Suprapubic skin (tissue), 4 donors: ENCODE results near the gene SPATC1L. TPM values are rescaled to one million over a fixed set of nuclear protein-coding genes. Genes with fewer than 3 reads are reported as not detected.

Experiments
- DNase-seq, 2 donors: peaks; one replicate each; pipeline ENCODE4 v3.0.0-alpha.2; 2019; ENCODE audit warnings: low spot score in 2 of 2
- H3K27ac ChIP-seq: fragments of 200-600 bp; sonication (generic); one replicate; pipeline ENCODE4 v1.5.1; 2019
- H3K27me3 ChIP-seq: fragments of 200-600 bp; sonication (generic); one replicate; pipeline ENCODE4 v1.5.1; 2019
- H3K36me3 ChIP-seq: fragments of 200-600 bp; sonication (generic); one replicate; pipeline ENCODE4 v1.5.1; 2019
- H3K4me1 ChIP-seq: fragments of 200-600 bp; sonication (generic); one replicate; pipeline ENCODE4 v1.5.1; 2019
- H3K4me3 ChIP-seq: fragments of 200-600 bp; sonication (generic); one replicate; pipeline ENCODE4 v1.5.1; 2019; ENCODE audit warnings: mild to moderate bottlenecking
- H3K9me3 ChIP-seq: fragments of 200-600 bp; sonication (generic); one replicate; pipeline ENCODE4 v1.5.1; 2019
- EP300 ChIP-seq: sonication (generic); formaldehyde crosslinking; IDR thresholded peaks from one replicate; pipeline ENCODE4 v1.6.1; 2017; ENCODE audit warnings: antibody characterized with exemption
- POLR2A ChIP-seq, 2 donors: fragments of 450-650 bp; IDR thresholded peaks; one replicate each; pipeline ENCODE4 v1.6.1; 2017; ENCODE audit warnings: antibody characterized with exemption in 2 of 2, mild to moderate bottlenecking in 2 of 2, moderate library complexity in 2 of 2
- POLR2AphosphoS5 ChIP-seq, 3 donors: sonication (generic); formaldehyde crosslinking; IDR thresholded peaks; one replicate each; pipeline ENCODE4 v1.6.1; 2017; ENCODE audit warnings: antibody characterized with exemption in 3 of 3
- WGBS: methylation state at CpG from one replicate; pipeline ENCODE4 v1.1.5; 2018; 5-methylcytosine and 5-hydroxymethylcytosine counted together
- total RNA-seq, 4 donors: library from RNA; depleted of rRNA; stranded (reverse); fragments of >200 nt; gene quantifications; one replicate each; pipeline ENCODE4 v1.1.0, GENCODE V29; 2016
- TF ChIP-seq, protein P1 (sequence below), 2 donors: fragments of 200-600 bp in 1 of 2; fragments of 450-650 bp in 1 of 2; sonication (generic) in 1 of 2; IDR thresholded peaks; one replicate each; pipeline ENCODE4 v1.5.1; 2016 to 2019; ENCODE audit warnings: antibody characterized with exemption in 2 of 2, mild to moderate bottlenecking in 1 of 2, moderate library complexity in 1 of 2

SPATC1L gene
- total RNA-seq, 4 donors from 2014 or later: 2.5 to 15.0 (median 6.9) TPM

DNA sequence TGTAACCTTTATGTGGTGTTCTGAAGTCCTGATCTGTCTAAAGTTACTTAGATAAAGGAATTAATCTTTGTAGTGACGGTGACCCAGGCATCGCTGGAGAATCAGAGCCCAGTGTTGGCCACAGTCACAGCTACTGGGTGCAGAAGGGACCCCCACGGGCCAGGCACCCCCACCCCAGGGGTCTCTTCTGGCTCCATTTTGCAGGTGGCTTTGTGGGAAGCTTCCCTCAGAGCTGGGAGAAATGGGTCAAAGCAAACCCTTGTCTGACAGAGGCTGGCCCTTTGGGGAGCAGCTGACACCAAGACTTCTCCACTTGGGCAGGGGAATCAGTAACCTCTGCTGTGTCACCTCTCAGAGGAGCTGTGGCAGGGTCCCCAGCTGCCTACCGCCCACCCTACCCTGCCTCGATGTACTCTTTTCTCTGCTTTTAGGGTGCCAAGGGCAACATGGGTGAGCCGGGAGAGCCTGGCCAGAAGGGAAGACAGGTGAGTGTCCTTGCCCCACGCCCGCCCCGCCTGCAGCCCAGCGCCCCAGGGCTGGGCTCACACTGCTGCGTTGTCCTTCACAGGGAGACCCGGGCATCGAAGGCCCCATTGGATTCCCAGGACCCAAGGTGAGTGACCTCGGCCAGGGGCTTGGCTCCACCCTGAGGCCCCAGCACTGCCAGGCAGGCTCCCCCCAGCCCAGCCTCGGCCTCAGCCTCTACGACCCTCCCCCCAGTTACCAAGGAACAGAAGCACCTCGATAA is 68.6 kb downstream of the SPATC1L start:
- Histone ChIP-seq H3K27me3 (no peaks in the 10 kb centered on the region), H3K27ac (no peak overlapping the region), H3K4me3 (no peak overlapping the region), H3K36me3 (peaks cover 78% of the 10 kb centered on the region), H3K4me1 (peaks cover 6% of the 10 kb centered on the region), H3K9me3 (no peaks in the 10 kb centered on the region)
- DNase-seq: peak in 1 of 2 donors; percentile 38
- TF ChIP-seq POLR2A (IDR thresholded peaks at IDR 0.05) (no peak), POLR2AphosphoS5 (IDR thresholded peaks at IDR 0.05) (no peak), EP300 (no peak)
- TF ChIP-seq, protein P1, sequence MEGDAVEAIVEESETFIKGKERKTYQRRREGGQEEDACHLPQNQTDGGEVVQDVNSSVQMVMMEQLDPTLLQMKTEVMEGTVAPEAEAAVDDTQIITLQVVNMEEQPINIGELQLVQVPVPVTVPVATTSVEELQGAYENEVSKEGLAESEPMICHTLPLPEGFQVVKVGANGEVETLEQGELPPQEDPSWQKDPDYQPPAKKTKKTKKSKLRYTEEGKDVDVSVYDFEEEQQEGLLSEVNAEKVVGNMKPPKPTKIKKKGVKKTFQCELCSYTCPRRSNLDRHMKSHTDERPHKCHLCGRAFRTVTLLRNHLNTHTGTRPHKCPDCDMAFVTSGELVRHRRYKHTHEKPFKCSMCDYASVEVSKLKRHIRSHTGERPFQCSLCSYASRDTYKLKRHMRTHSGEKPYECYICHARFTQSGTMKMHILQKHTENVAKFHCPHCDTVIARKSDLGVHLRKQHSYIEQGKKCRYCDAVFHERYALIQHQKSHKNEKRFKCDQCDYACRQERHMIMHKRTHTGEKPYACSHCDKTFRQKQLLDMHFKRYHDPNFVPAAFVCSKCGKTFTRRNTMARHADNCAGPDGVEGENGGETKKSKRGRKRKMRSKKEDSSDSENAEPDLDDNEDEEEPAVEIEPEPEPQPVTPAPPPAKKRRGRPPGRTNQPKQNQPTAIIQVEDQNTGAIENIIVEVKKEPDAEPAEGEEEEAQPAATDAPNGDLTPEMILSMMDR (IDR thresholded peaks at IDR 0.05): no peak
- WGBS: over 99% methylated on average over 9 of the region's 17 CpGs

DNA sequence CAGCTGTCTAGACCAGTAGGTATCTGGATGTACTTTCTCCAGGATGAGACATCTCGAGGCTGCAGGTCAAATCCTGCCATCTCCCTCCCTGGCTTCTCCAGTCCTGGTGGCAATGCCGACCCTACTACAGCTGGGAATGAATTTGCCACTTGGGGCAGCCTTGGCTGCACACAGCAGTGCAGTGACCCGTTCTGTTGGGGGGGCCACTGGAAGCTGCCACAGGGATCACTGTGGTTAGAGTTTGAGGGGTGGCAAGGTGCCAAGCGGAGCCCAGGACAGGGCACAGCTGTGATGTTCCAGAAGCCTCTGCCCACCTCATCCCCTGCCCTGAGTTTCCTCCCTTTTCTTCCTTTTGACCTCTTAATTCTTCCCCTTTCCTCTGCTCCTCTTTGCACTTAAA is 69.3 kb downstream of the SPATC1L start:
- Histone ChIP-seq H3K4me3 (no peak overlapping the region), H3K36me3 (peaks cover 71% of the 10 kb centered on the region), H3K4me1 (peaks cover 6% of the 10 kb centered on the region), H3K27me3 (no peaks in the 10 kb centered on the region), H3K27ac (no peak overlapping the region), H3K9me3 (no peaks in the 10 kb centered on the region)
- TF ChIP-seq EP300 (no peak), POLR2AphosphoS5 (IDR thresholded peaks at IDR 0.05) (no peak), POLR2A (IDR thresholded peaks at IDR 0.05) (no peak)
- TF ChIP-seq, protein P1 (IDR thresholded peaks at IDR 0.05): no peak
- peak; percentile 65 to 71 for DNase-seq
- 91% methylated on average over 4 of the region's 4 CpGs for WGBS

DNA sequence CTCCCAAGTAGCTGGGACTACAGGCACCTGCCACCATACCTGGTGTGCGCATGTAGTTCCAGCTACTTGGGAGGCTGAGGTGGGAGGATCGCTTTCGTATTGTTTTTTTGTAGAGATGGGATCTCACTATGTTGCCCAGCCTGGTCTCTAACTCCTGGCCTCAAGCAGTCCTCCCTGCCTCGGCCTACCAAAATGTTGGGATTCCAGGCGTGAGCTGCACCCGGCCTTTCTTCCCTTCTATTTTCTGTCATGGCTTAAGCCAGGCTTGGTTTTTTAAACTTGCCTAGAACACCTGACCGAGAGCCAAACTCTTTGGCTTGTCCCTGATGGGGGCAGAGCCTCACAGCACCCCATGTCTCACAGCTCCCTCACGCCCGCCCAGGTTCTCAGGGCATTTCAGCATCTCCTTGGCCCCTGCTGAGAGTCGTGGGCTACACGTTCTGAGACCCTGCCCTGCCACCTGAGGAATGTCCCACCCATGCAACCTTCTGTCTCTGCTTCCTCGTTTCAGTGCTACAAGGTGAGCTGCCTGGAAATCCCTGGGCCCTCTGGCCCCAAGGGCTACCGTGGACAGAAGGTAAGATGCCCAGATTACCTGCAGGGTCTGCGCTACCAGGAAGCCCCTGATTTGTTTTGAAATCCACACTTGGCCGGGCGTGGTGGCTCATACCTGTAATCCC is 70.6 kb downstream of the SPATC1L start:
- Histone ChIP-seq H3K36me3 (peaks cover 58% of the 10 kb centered on the region), H3K9me3 (no peaks in the 10 kb centered on the region)
- TF ChIP-seq, protein P1 (IDR thresholded peaks at IDR 0.05): no peak
- TF ChIP-seq EP300: no peak

DNA sequence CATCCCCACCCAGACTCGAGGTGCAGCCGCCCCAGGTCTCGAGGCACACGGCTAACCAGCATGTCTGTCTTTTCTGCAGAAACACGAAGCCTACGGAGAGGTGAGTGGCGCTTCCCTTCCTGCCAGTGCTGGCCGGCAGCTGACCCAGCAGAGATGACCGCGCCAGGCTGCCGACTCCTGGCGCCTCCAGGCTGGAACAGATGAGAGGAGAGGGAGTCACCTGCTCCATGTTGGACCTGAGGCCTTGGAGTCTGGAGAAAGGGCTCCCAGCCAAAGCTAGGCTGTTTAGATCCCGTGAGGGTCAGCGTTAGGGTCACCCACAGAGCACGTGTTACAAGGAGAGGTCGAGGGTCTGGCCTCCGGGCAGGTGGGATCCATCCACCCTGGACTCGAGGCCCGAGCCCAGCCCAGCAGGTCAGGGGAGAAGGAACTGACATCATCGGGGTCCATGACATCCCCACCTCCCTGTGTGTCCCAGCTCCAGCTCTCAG is 71.5 kb downstream of the SPATC1L start:
- Histone ChIP-seq H3K36me3 (peaks cover 49% of the 10 kb centered on the region), H3K4me1 (peaks cover 6% of the 10 kb centered on the region), H3K27me3 (no peaks in the 10 kb centered on the region), H3K4me3 (no peak overlapping the region), H3K27ac (no peak overlapping the region), H3K9me3 (no peaks in the 10 kb centered on the region)
- TF ChIP-seq POLR2AphosphoS5 (IDR thresholded peaks at IDR 0.05) (no peak), POLR2A (IDR thresholded peaks at IDR 0.05) (no peak), EP300 (no peak)
- TF ChIP-seq, protein P1 (IDR thresholded peaks at IDR 0.05): no peak
- 89% methylated on average over 8 of the region's 20 CpGs for WGBS
- peak; percentile 57 to 74 for DNase-seq

More for the DNA sequence above, 70.6 kb downstream of the SPATC1L start:
- DNase-seq: peak; percentile 41 to 61
- H3K27ac ChIP-seq: no peak overlapping the region
- H3K4me1 ChIP-seq: peaks cover 6% of the 10 kb centered on the region
- H3K4me3 ChIP-seq: no peak overlapping the region
- WGBS: 97% methylated on average over 10 of the region's 16 CpGs
- no peaks in the 10 kb centered on the region for H3K27me3 ChIP-seq
